Thyroid gland (tissue), 4 donors: ENCODE results near the gene RIMBP2. TPM values are rescaled to one million over a fixed set of nuclear protein-coding genes. Genes with fewer than 3 reads are reported as not detected.

Experiments
- DNase-seq, 2 donors: peaks; one replicate each; pipeline ENCODE4 v3.0.0-alpha.2; 2019
- H3K27ac ChIP-seq, 3 donors: fragments of 200-600 bp; sonication (generic); 1 replicate in 2 of 3; 2 replicates in 1 of 3; pipeline ENCODE4 v1.5.1; 2016 to 2019; ENCODE audit warnings: mild to moderate bottlenecking in 1 of 3, moderate library complexity in 1 of 3
- H3K27me3 ChIP-seq: fragments of 200-600 bp; sonication (generic); one replicate; pipeline ENCODE4 v1.5.1; 2019
- H3K36me3 ChIP-seq, 2 donors: fragments of 200-600 bp; sonication (generic); one replicate each; pipeline ENCODE4 v1.5.1; 2016 to 2019
- H3K4me1 ChIP-seq, 2 donors: fragments of 200-600 bp; sonication (generic); one replicate each; pipeline ENCODE4 v1.5.1; 2017 to 2019
- H3K4me3 ChIP-seq, 3 donors: fragments of 200-600 bp; sonication (generic); replicated peaks in 1 of 3; 1 replicate in 2 of 3; 2 replicates in 1 of 3; pipeline ENCODE4 v1.5.1; 2016; ENCODE audit warnings: mild to moderate bottlenecking in 1 of 3
- H3K9me3 ChIP-seq: fragments of 200-600 bp; sonication (generic); one replicate; pipeline ENCODE4 v1.5.1; 2017
- POLR2A ChIP-seq, 2 donors: fragments of 450-650 bp; IDR thresholded peaks; one replicate each; pipeline ENCODE4 v1.6.1; 2017; ENCODE audit warnings: antibody characterized with exemption in 2 of 2, mild to moderate bottlenecking in 2 of 2, moderate library complexity in 1 of 2
- WGBS, 2 donors: methylation state at CpG; one replicate each; pipeline ENCODE4 v1.1.5; 2017; 5-methylcytosine and 5-hydroxymethylcytosine counted together
- intact Hi-C: fragments of 100-400 bp; cut with DNase I; formaldehyde crosslinking; loops from one replicate; pipeline ENCODE4 v1.15.1; 2023
- total RNA-seq, 4 donors: library from RNA; depleted of rRNA; stranded (reverse); fragments of >200 nt; gene quantifications; one replicate each; pipeline ENCODE4 v1.2.3, GENCODE V29; 2016
- TF ChIP-seq, protein P1 (sequence below), 6 experiments: fragments of 200-600 bp in 3 of 6; fragments of 450-650 bp in 3 of 6; sonication (generic) in 3 of 6; IDR thresholded peaks; one replicate each; pipeline ENCODE4 v1.5.1; 2016 to 2019; ENCODE audit warnings: antibody characterized with exemption in 6 of 6, mild to moderate bottlenecking in 2 of 6, inconsistent platforms in 1 of 6, moderate library complexity in 1 of 6

RIMBP2 gene
- total RNA-seq, 4 donors from 2014 or later: 0.11 to 2.2 (median 0.63) TPM

DNA sequence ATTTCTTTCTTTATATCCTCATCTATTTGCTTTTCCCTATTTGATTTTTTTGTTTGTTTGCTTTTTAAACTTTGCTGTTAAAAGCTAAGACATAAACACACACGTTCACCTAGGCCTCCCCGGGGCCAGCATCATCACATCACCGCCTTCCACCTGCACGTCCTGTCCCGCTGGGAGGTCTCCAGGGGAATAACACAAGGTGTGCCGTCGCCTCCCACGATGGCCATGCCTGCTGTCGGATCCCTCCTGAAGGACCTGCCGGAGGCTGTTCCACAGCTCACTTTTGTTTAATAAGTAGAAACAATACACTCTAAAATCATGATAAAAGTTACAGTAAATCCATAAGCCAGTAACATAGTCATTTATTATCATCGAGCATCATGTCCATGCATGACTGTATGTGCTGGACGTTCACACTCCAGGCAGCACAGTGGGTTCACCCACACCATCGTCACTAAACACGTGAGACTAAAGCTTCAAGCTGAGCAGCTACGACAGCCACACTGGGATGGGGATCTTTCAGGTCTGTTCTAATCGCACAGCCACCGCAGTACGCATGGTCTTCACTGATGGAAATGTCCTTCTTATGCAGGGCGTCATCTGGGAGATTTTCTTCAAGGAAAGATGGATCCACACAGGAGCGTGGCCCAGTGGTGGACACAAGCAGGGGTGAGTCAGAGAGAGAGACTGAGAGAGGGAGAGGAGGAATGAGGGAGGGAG lies 3.6 kb downstream of the RIMBP2 start:
- no peak for DNase-seq
- Histone ChIP-seq H3K9me3 (no peaks in the 10 kb centered on the region), H3K4me3 (no peak overlapping the region), H3K4me1 (peaks cover 15 to 32% of the 10 kb centered on the region in 2 donors), H3K36me3 (no peaks in the 10 kb centered on the region), H3K27me3 (no peaks in the 10 kb centered on the region), H3K27ac (no peak overlapping the region)
- intact Hi-C loops: no loop called here
- WGBS, 2 donors: 83 to 85% methylated on average over 20 of the region's 20 CpGs
- TF ChIP-seq POLR2A (IDR thresholded peaks at IDR 0.05): no peak

DNA sequence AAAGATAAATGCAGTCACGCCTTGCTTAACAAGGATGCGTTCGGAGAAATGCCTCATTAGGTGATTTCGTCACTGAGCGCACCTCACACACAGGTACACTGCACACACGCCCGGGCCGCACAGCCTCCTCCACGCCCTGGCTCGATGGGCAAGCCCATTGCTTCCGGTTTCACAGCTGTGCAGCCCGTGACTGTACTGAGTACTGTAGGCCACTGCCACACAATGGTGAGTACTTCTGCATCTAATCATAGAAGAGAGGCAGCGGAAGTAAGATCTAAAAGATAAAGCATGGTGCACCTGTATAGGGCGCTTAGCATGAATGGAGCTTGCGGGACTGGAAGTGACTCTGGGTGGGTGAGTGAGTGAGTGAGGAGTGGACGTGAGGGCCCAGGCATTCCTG lies 4.3 kb downstream of the RIMBP2 start:
- TF ChIP-seq, protein P1, sequence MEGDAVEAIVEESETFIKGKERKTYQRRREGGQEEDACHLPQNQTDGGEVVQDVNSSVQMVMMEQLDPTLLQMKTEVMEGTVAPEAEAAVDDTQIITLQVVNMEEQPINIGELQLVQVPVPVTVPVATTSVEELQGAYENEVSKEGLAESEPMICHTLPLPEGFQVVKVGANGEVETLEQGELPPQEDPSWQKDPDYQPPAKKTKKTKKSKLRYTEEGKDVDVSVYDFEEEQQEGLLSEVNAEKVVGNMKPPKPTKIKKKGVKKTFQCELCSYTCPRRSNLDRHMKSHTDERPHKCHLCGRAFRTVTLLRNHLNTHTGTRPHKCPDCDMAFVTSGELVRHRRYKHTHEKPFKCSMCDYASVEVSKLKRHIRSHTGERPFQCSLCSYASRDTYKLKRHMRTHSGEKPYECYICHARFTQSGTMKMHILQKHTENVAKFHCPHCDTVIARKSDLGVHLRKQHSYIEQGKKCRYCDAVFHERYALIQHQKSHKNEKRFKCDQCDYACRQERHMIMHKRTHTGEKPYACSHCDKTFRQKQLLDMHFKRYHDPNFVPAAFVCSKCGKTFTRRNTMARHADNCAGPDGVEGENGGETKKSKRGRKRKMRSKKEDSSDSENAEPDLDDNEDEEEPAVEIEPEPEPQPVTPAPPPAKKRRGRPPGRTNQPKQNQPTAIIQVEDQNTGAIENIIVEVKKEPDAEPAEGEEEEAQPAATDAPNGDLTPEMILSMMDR (IDR thresholded peaks at IDR 0.05): no peak
- no peak for TF ChIP-seq POLR2A (IDR thresholded peaks at IDR 0.05)
- DNase-seq: no peak
- intact Hi-C loops: no loop called here
- Histone ChIP-seq H3K4me1 (peaks cover 15 to 29% of the 10 kb centered on the region in 2 donors), H3K36me3 (no peaks in the 10 kb centered on the region), H3K27me3 (no peaks in the 10 kb centered on the region), H3K9me3 (no peaks in the 10 kb centered on the region), H3K4me3 (no peak overlapping the region), H3K27ac (no peak overlapping the region)
- WGBS, 2 donors: 91 to 92% methylated on average over 16 of the region's 16 CpGs

DNA sequence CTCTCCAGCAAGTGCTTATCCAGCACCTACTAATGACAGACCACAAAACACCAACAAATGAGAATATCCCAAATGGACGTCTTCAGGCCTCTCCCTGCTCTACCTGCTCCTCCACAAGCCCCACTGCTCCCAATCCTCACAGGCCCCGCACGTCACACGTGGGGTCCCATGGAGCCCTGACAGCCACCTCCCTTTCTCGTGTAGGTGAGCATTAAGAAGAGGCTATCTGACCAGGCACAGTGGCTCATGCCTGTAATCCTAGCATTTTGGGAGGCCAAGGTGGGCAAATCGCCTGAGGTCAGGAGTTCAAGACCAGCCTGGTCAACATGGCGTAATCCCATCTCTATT lies 5.4 kb downstream of the RIMBP2 start:
- H3K27me3 ChIP-seq: no peaks in the 10 kb centered on the region
- WGBS, 2 donors: 90 to 94% methylated on average over 6 to 7 of the region's 7 CpGs
- H3K9me3 ChIP-seq: no peaks in the 10 kb centered on the region
- H3K36me3 ChIP-seq: no peaks in the 10 kb centered on the region
- no peak for DNase-seq
- intact Hi-C loops: no loop called here
- H3K27ac ChIP-seq: no peak overlapping the region
- H3K4me3 ChIP-seq: no peak overlapping the region
- peaks cover 15 to 23% of the 10 kb centered on the region in 2 donors for H3K4me1 ChIP-seq
- TF ChIP-seq, protein P1 (IDR thresholded peaks at IDR 0.05): no peak
- TF ChIP-seq POLR2A (IDR thresholded peaks at IDR 0.05): no peak

- Histone ChIP-seq H3K27ac (no peak overlapping the region), H3K27me3 (no peaks in the 10 kb centered on the region), H3K9me3 (no peaks in the 10 kb centered on the region), H3K36me3 (no peaks in the 10 kb centered on the region), H3K4me3 (no peak overlapping the region), H3K4me1 (peaks cover 15 to 18% of the 10 kb centered on the region in 2 donors)
- intact Hi-C loops: no loop called here
- TF ChIP-seq POLR2A (IDR thresholded peaks at IDR 0.05): no peak
- TF ChIP-seq, protein P1 (IDR thresholded peaks at IDR 0.05): no peak
- DNase-seq: no peak
- 91 to 92% methylated on average over 12 to 13 of the region's 13 CpGs for WGBS, 2 donors
Measured at GRCh38 chr12:130709971-130710732, 5.9 kb downstream of the RIMBP2 start.

DNA sequence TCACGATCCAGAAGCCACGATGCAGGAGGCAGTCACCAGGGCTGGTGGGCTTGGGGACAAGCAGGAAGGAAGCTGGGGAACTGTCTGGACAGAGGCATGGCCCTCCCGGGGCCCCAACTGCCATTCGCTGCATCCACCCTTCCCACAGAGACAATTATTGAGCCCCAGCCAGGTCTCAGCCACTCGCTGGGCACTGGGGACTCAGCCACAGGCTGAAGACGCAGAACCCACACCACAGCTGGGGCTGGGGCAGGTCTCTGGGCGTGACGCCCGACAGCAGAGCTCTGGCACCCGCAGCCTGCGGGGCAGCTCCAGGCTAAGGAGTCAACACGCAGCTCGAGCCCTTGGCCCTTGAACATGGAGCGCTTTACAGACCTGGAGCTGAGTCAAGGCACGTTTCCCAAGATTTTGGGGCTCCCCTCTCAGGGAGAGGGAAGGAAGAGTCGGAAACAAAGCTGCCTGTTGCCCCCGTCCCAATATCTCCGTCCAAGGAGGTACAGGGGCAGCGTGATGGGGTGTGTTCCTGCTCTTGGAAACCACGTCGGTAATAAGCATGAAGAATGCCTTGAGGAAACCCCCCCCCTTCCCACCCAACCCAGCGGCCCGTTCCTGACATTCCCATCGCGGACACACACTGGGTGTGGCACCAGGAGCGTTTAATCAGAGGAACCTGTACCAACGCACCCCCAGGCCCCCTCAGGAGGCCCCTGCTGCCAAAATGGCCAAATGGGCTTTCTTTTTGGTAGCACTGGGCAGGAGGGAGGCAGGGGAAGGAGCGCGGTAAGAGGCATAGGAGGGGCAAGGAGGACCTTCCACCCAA lies 6.7 kb downstream of the RIMBP2 start:
- no peak for DNase-seq
- Histone ChIP-seq H3K27ac (no peak overlapping the region), H3K4me1 (peaks cover 7 to 10% of the 10 kb centered on the region in 2 donors), H3K27me3 (no peaks in the 10 kb centered on the region), H3K9me3 (no peaks in the 10 kb centered on the region), H3K4me3 (no peak overlapping the region), H3K36me3 (no peaks in the 10 kb centered on the region)
- TF ChIP-seq, protein P1 (IDR thresholded peaks at IDR 0.05): no peak
- TF ChIP-seq POLR2A (IDR thresholded peaks at IDR 0.05): no peak
- intact Hi-C loops: no loop called here
- 73 to 78% methylated on average over 23 to 29 of the region's 29 CpGs for WGBS, 2 donors
